Measurements from ENCODE around the gene CNOT9.

CNOT9 gene

GRCh38 chr2:218623366-218623705 lies 54.7 kb downstream of the CNOT9 start:
- DNase-seq (ENCODE audit: insufficient read length) (no peak), FAIRE-seq (no peak)
- TF ChIP-seq POLR2A (IDR thresholded peaks at IDR 0.05; ENCODE audit: low read depth, low read length) (no peak), TAF1 (IDR thresholded peaks at IDR 0.05; ENCODE audit: borderline replicate concordance, low read depth, low read length) (no peak), POLR2AphosphoS5 (IDR thresholded peaks at IDR 0.05; ENCODE audit: low read depth, low read length) (no peak)

GRCh38 chr2:218626369-218626768 lies 57.7 kb downstream of the CNOT9 start:
- TF ChIP-seq POLR2AphosphoS5 (IDR thresholded peaks at IDR 0.05; ENCODE audit: low read depth, low read length) = no peak
- TF ChIP-seq POLR2A (IDR thresholded peaks at IDR 0.05; ENCODE audit: low read depth, low read length) = no peak
- TF ChIP-seq TAF1 (IDR thresholded peaks at IDR 0.05; ENCODE audit: borderline replicate concordance, low read depth, low read length) = no peak
- DNase-seq (ENCODE audit: insufficient read length) (no peak), FAIRE-seq (no peak)

- DNase-seq (ENCODE audit: insufficient read length) (no peak), FAIRE-seq (no peak)
- TF ChIP-seq TAF1 (IDR thresholded peaks at IDR 0.05; ENCODE audit: borderline replicate concordance, low read depth, low read length) (no peak), POLR2A (IDR thresholded peaks at IDR 0.05; ENCODE audit: low read depth, low read length) (no peak), POLR2AphosphoS5 (IDR thresholded peaks at IDR 0.05; ENCODE audit: low read depth, low read length) (no peak)
Measured at GRCh38 chr2:218627939-218628338, 59.3 kb downstream of the CNOT9 start.

GRCh38 chr2:218631837-218632236 lies 63.2 kb downstream of the CNOT9 start:
- FAIRE-seq (no peak), DNase-seq (ENCODE audit: insufficient read length) (no peak)
- TF ChIP-seq POLR2A (IDR thresholded peaks at IDR 0.05; ENCODE audit: low read depth, low read length) (no peak), POLR2AphosphoS5 (IDR thresholded peaks at IDR 0.05; ENCODE audit: low read depth, low read length) (no peak), TAF1 (IDR thresholded peaks at IDR 0.05; ENCODE audit: borderline replicate concordance, low read depth, low read length) (no peak)

GRCh38 chr2:218635719-218636118 lies 67.1 kb downstream of the CNOT9 start:
- FAIRE-seq (no peak), DNase-seq (ENCODE audit: insufficient read length) (no peak)
- no peak for TF ChIP-seq POLR2A (IDR thresholded peaks at IDR 0.05; ENCODE audit: low read depth, low read length)
- TF ChIP-seq POLR2AphosphoS5 (IDR thresholded peaks at IDR 0.05; ENCODE audit: low read depth, low read length) = no peak
- no peak for TF ChIP-seq TAF1 (IDR thresholded peaks at IDR 0.05; ENCODE audit: borderline replicate concordance, low read depth, low read length)

- FAIRE-seq (no peak), DNase-seq (ENCODE audit: insufficient read length) (no peak)
- no peak for TF ChIP-seq POLR2AphosphoS5 (IDR thresholded peaks at IDR 0.05; ENCODE audit: low read depth, low read length)
Measured at GRCh38 chr2:218638372-218638771, 69.7 kb downstream of the CNOT9 start.

GRCh38 chr2:218642121-218642656 lies 73.5 kb downstream of the CNOT9 start:
- no peak for FAIRE-seq
- no peak for TF ChIP-seq POLR2AphosphoS5 (IDR thresholded peaks at IDR 0.05; ENCODE audit: low read depth, low read length)
- no peak for TF ChIP-seq POLR2A (IDR thresholded peaks at IDR 0.05; ENCODE audit: low read depth, low read length)
- no peak for TF ChIP-seq TAF1 (IDR thresholded peaks at IDR 0.05; ENCODE audit: borderline replicate concordance, low read depth, low read length)
- no peak for DNase-seq (ENCODE audit: insufficient read length)

- no peak for FAIRE-seq
- DNase-seq (ENCODE audit: insufficient read length) = no peak
- TF ChIP-seq POLR2A (IDR thresholded peaks at IDR 0.05; ENCODE audit: low read depth, low read length) = no peak
- no peak for TF ChIP-seq TAF1 (IDR thresholded peaks at IDR 0.05; ENCODE audit: borderline replicate concordance, low read depth, low read length)
- no peak for TF ChIP-seq POLR2AphosphoS5 (IDR thresholded peaks at IDR 0.05; ENCODE audit: low read depth, low read length)
Measured at GRCh38 chr2:218642786-218643185, 74.1 kb downstream of the CNOT9 start.

- TF ChIP-seq TAF1 (IDR thresholded peaks at IDR 0.05; ENCODE audit: borderline replicate concordance, low read depth, low read length) (no peak), POLR2A (IDR thresholded peaks at IDR 0.05; ENCODE audit: low read depth, low read length) (no peak), POLR2AphosphoS5 (IDR thresholded peaks at IDR 0.05; ENCODE audit: low read depth, low read length) (no peak)
- no peak for DNase-seq (ENCODE audit: insufficient read length)
- FAIRE-seq = no peak
Measured at GRCh38 chr2:218643751-218644310, 75.2 kb downstream of the CNOT9 start.

- no peak for TF ChIP-seq POLR2A (IDR thresholded peaks at IDR 0.05; ENCODE audit: low read depth, low read length)
- TF ChIP-seq TAF1 (IDR thresholded peaks at IDR 0.05; ENCODE audit: borderline replicate concordance, low read depth, low read length) = no peak
- no peak for FAIRE-seq
Measured at GRCh38 chr2:218644721-218645120, 76.1 kb downstream of the CNOT9 start.

GRCh38 chr2:218645126-218645525 lies 76.5 kb downstream of the CNOT9 start:
- DNase-seq (ENCODE audit: insufficient read length) (no peak), FAIRE-seq (no peak)
- TF ChIP-seq POLR2A (IDR thresholded peaks at IDR 0.05; ENCODE audit: low read depth, low read length) = no peak
- TF ChIP-seq TAF1 (IDR thresholded peaks at IDR 0.05; ENCODE audit: borderline replicate concordance, low read depth, low read length) = no peak
- no peak for TF ChIP-seq POLR2AphosphoS5 (IDR thresholded peaks at IDR 0.05; ENCODE audit: low read depth, low read length)

More at GRCh38 chr2:218644721-218645120, 76.1 kb downstream of the CNOT9 start:
- DNase-seq (ENCODE audit: insufficient read length) = no peak

Measured in GM12892 (cell line).